ENCODE measurements around the gene CALML3. TPM values are rescaled to one million over a fixed set of nuclear protein-coding genes. Genes with fewer than 3 reads are reported as not detected.
A peak's percentile ranks its signal among the peaks of the same experiment; 100 is the strongest.
"Not testable (repeated sequence)": the region's sequence is repeated elsewhere in the genome, so short reads cannot be mapped to it uniquely, and the experiment has no call there.

CALML3 gene
- total RNA-seq (not detected), polyA plus RNA-seq (under 1 TPM in 1 of 3 donors, not detected in 2; 0.03 TPM)
- long read RNA-seq, donor 1: 0 reads
- long read RNA-seq, donor 2: 0 reads

DNA sequence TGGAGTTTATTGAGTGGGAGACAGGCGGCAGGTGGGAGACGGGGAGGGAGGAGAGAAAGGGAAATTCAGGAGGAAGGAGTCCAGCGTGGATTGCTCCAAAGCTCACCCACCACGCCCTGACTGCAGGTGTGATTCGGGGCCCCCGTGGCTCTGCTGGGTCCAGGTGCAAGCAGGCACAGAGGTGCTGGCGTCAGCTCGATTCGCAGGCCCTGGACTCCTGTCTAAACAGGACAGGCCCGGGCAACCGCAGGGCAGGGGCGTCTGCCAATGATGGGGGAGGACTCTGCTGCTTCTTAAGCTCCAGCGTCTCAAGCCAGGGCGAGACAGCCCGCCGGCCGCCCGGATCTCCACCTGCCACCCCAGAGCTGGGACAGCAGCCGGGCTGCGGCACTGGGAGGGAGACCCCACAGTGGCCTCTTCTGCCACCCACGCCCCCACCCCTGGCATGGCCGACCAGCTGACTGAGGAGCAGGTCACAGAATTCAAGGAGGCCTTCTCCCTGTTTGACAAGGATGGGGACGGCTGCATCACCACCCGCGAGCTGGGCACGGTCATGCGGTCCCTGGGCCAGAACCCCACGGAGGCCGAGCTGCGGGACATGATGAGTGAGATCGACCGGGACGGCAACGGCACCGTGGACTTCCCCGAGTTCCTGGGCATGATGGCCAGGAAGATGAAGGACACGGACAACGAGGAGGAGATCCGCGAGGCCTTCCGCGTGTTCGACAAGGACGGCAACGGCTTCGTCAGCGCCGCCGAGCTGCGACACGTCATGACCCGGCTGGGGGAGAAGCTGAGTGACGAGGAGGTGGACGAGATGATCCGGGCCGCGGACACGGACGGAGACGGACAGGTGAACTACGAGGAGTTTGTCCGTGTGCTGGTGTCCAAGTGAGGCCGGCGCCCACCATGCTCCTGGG, at the start of gene CALML3:
CALML3 (plus strand) TSS at position 321 of the 920 bp plus-strand sequence; CDS start at position 446, 125 bp downstream.
- H3K9me3 ChIP-seq: no peaks in the 10 kb centered on the region
- no peaks in the 10 kb centered on the region for H3K4me1 ChIP-seq
- WGBS, 3 donors: 91 to 93% (median 93%) methylated on average over 64 of the region's 64 CpGs
- no peak within 1 kb of the TSS for H3K4me3 ChIP-seq
- ATAC-seq: no peak
- TF ChIP-seq, protein P1, sequence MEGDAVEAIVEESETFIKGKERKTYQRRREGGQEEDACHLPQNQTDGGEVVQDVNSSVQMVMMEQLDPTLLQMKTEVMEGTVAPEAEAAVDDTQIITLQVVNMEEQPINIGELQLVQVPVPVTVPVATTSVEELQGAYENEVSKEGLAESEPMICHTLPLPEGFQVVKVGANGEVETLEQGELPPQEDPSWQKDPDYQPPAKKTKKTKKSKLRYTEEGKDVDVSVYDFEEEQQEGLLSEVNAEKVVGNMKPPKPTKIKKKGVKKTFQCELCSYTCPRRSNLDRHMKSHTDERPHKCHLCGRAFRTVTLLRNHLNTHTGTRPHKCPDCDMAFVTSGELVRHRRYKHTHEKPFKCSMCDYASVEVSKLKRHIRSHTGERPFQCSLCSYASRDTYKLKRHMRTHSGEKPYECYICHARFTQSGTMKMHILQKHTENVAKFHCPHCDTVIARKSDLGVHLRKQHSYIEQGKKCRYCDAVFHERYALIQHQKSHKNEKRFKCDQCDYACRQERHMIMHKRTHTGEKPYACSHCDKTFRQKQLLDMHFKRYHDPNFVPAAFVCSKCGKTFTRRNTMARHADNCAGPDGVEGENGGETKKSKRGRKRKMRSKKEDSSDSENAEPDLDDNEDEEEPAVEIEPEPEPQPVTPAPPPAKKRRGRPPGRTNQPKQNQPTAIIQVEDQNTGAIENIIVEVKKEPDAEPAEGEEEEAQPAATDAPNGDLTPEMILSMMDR (IDR thresholded peaks at IDR 0.05): no peak
- no peak within 1 kb of the TSS for H3K27ac ChIP-seq
- peak in 1 of 2 donors; percentile 50 for DNase-seq
- H3K36me3 ChIP-seq (ENCODE audit: insufficient read depth in 1 of 2, low read depth in 1 of 2): no peaks in the 10 kb centered on the region
- no peaks in the 10 kb centered on the region for H3K27me3 ChIP-seq (ENCODE audit: insufficient read depth in 3 of 3, low read length in 2 of 3)
- intact Hi-C loops (cut with DNase I): no loop called here

DNA sequence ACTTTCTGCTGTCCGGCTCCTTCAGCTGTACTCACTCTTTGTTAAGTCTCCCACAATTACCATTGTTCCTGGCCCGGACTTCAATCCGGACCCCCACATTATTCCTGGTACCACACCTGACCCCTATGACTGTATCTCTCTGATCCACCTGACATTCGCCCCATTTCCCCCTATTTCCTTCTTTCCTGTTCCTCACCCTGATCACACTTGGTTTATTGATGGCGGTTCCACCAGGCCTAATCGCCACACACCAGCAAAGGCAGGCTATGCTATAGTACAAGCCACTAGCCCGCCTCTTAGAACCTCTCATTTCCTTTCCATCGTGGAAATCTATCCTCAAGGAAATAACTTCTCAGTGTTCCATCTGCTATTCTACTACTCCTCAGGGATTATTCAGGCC, 49.7 kb upstream of the CALML3 start:
- H3K27ac ChIP-seq; H3K4me3 ChIP-seq; DNase-seq; H3K9me3 ChIP-seq; H3K36me3 ChIP-seq (ENCODE audit: insufficient read depth in 1 of 2, low read depth in 1 of 2); H3K27me3 ChIP-seq (ENCODE audit: insufficient read depth in 3 of 3, low read length in 2 of 3); ATAC-seq; intact Hi-C loops (cut with DNase I); H3K4me1 ChIP-seq: not testable (repeated sequence)
- 98% methylated on average over 6 of the region's 8 CpGs for WGBS, 3 donors

DNA sequence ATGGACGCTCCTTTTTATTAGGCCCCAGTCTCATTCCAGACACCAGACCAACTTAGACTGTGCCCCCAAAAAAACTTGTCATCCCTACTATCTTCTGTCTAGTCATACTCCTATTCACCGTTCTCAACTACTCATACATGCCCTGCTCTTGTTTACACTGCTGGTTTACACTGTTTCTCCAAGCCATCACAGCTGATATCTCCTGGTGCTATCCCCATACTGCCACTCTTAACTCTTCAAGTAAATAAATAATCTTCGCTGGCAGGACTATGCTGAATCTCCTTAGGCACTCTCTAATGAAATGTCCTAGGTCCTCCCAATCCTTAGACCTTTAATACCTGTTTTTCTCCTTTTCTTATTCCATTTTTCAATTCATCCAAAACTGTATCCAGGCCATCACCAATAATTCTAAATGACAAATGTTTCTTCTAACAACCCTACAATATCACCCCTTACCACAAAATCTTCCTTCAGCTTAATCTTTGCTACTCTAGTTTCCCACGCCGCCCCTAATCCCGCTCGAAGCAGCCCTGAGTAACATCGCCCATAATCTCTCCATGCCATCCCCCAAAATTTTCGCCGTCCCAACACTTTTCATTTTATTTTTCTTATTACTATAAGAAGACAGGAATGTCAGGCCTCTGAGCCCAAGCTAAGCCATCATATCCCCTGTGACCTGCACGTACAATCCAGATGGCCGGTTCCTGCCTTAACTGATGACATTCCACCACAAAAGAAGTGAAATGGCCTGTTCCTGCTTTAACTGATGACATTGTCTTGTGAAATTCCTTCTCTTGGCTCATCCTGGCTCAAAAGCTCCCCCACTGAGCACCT, 48.6 kb upstream of the CALML3 start:
- DNase-seq; H3K4me3 ChIP-seq; H3K27me3 ChIP-seq (ENCODE audit: insufficient read depth in 3 of 3, low read length in 2 of 3); ATAC-seq; intact Hi-C loops (cut with DNase I); H3K36me3 ChIP-seq (ENCODE audit: insufficient read depth in 1 of 2, low read depth in 1 of 2); H3K9me3 ChIP-seq; H3K4me1 ChIP-seq; H3K27ac ChIP-seq: not testable (repeated sequence)
- 95 to 97% (median 96%) methylated on average over 10 to 11 of the region's 12 CpGs for WGBS, 3 donors

DNA sequence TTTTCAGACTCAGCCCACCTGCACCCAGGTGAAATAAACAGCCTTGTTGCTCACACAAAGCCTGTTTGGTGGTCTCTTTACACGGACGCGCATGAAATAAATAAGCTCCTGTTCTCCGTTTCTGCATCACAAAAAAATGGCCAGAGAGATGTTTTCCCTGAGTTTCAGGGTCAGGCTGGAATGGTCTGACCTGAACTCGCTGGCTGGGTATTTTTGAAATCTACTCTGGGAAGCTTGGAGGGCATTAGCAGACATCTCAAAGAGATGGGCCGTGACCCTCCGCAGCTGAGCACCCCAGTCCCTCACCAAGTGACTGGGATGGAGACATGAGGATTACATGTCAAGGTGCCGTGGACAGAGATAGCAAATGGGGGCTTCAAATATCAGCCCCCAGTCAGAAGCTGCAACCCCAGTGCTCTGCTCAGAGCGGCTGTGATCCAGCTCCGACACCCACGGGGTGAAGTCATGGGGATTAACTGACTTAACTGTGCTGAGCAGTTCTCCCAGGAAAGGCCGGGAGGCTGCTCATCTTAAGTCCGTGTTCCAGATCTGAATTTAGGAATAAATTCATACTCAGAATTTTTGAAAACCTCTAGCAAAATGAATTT, 47.7 kb upstream of the CALML3 start:
- Histone ChIP-seq H3K27me3 (ENCODE audit: insufficient read depth in 3 of 3, low read length in 2 of 3) (no peaks in the 10 kb centered on the region), H3K27ac (no peak overlapping the region), H3K4me3 (no peak overlapping the region), H3K36me3 (ENCODE audit: insufficient read depth in 1 of 2, low read depth in 1 of 2) (no peaks in the 10 kb centered on the region), H3K4me1 (no peaks in the 10 kb centered on the region), H3K9me3 (no peaks in the 10 kb centered on the region)
- DNase-seq: no peak
- ATAC-seq: no peak
- intact Hi-C loops (cut with DNase I): no loop called here
- TF ChIP-seq, protein P1 (IDR thresholded peaks at IDR 0.05): no peak
- WGBS, 3 donors: 59 to 69% (median 61%) methylated on average over 13 of the region's 13 CpGs

DNA sequence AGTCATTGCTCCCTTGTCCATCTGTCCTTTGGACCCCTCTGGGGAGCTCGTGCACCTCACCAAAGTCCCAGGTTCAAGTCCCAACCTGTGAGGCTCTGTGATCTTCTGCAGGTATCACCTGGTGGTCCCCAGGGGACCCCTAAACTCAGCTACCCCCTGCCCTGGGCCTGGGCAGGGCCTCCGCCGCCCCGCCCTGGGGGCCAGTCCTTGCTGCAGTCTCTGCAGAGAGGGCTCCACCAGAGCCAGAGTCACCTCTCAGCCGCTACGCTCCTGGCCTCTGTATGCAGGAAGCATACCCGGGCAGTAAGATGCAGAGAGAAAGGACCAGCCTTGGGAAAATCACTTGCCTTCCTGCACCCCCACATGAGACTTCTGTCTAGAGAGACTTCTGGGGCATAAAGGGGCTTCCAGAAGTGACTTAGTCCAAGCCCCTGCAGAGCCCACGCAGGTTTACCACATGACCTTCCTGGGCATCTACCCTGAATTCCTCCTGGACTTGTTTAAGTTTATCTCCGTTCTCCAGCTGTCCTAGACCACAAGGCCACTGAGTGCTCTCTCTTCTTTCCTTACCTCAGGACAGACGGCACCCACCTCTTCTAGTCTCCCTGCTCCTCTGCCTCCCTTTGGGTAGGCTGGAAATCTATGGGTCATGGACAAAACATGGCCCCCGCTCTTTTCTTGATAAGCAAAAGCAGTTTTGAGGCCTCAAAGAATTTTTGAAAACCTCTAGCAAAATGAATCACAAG, 46.6 kb upstream of the CALML3 start:
- Histone ChIP-seq H3K4me3 (no peak overlapping the region), H3K27me3 (ENCODE audit: insufficient read depth in 3 of 3, low read length in 2 of 3) (no peaks in the 10 kb centered on the region), H3K36me3 (ENCODE audit: insufficient read depth in 1 of 2, low read depth in 1 of 2) (no peaks in the 10 kb centered on the region), H3K4me1 (no peaks in the 10 kb centered on the region), H3K9me3 (no peaks in the 10 kb centered on the region), H3K27ac (no peak overlapping the region)
- WGBS, 3 donors: 92 to 97% (median 94%) methylated on average over 11 of the region's 11 CpGs
- ATAC-seq (no peak), DNase-seq (no peak)
- TF ChIP-seq, protein P1 (IDR thresholded peaks at IDR 0.05): no peak
- intact Hi-C loops (cut with DNase I): no loop called here
